Measurements from ENCODE around the gene B4GALNT2. TPM values are rescaled to one million over a fixed set of nuclear protein-coding genes. Genes with fewer than 3 reads are reported as not detected.

B4GALNT2 gene
- total and polyA plus RNA-seq, 2 of the 13 experiments (the other 11 are each of a cell fraction or from before 2014, with no cell fraction given): not detected

GRCh38 chr17:49110509-49110908 is 22.1 kb upstream of the B4GALNT2 start (continued):
- no peak for TF ChIP-seq SNRNP70 (IDR thresholded peaks at IDR 0.05; ENCODE audit: low read depth, low read length)
- TF ChIP-seq, protein P1, sequence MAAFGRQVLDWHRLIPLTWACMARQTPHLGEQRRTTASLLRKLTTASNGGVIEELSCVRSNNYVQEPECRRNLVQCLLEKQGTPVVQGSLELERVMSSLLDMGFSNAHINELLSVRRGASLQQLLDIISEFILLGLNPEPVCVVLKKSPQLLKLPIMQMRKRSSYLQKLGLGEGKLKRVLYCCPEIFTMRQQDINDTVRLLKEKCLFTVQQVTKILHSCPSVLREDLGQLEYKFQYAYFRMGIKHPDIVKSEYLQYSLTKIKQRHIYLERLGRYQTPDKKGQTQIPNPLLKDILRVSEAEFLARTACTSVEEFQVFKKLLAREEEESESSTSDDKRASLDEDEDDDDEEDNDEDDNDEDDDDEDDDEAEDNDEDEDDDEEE (CRISPR knock-in tag; IDR thresholded peaks at IDR 0.05): no peak
- TF ChIP-seq, protein P2, sequence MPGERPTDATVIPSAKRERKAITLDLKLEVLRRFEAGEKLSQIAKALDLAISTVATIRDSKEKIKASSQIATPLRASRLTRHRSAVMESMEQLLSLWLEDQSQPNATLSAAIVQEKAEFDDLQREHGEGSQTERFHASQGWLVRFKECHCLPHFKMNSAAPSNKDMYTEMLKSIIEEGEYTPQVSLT (CRISPR knock-in tag; IDR thresholded peaks at IDR 0.05; ENCODE audit: borderline replicate concordance, low read depth): no peak

- ATAC-seq: no peak
- in situ Hi-C loops (cut with HindIII; ENCODE audit: extremely low pct_ligation_motif_present, low pct_unique_long_range_greater_than_20kb) (no loop called here), intact Hi-C loops (cut with micrococcal nuclease; ENCODE audit: unreplicated experiment) (no loop called here)
- no peak overlapping the region for H3K4me2 ChIP-seq (ENCODE audit: low read depth, low read length)
- no peak overlapping the region for H3K4me3 ChIP-seq (replicated peaks in 1 of 3; ENCODE audit: insufficient read depth in 1 of 3, low read depth in 2 of 3, low read length in 3 of 3)
- no peak overlapping the region for H2AFZ ChIP-seq (ENCODE audit: low read length)
- H3K36me3 ChIP-seq (replicated peaks in 1 of 2; ENCODE audit: control insufficient read depth in 1 of 2, insufficient read depth in 2 of 2, low read length in 2 of 2): no peaks in the 10 kb centered on the region
- no peak for DNase-seq (ENCODE audit: low spot score)
- 59% methylated on average over 4 of the region's 4 CpGs for WGBS (ENCODE audit: low lambda C conversion rate)
- FAIRE-seq: no peak
- H3K9ac ChIP-seq (ENCODE audit: insufficient read depth, low read depth, low read length): no peak overlapping the region
- no peaks in the 10 kb centered on the region for H3K9me3 ChIP-seq (ENCODE audit: low read length)
- ChIA-PET CTCF (ENCODE audit: low intra/inter-chr PET ratio, low total read pairs) (no interaction called here), POLR2A (interaction anchor here (1.6 kb wide), 1 partner anchor 12 kb away, joined by 4 read pairs; no protein-coding TSS in a partner anchor)
- H3K27ac ChIP-seq (ENCODE audit: extremely low read length, insufficient read depth, low read length): no peak overlapping the region
- 0 out of 5 replicates have a peak, but pooled peaks cover 0 to 3% of the 10 kb centered on the region in 2 experiments for H3K27me3 ChIP-seq (ENCODE audit: control insufficient read depth in 1 of 2, insufficient read depth in 2 of 2, low read length in 2 of 2)
- H4K20me1 ChIP-seq (ENCODE audit: insufficient read depth, low read length): no peaks in the 10 kb centered on the region
- TF ChIP-seq ZFP37 (CRISPR knock-in tag; IDR thresholded peaks at IDR 0.05; ENCODE audit: borderline replicate concordance): no peak
- TF ChIP-seq GATAD2A (CRISPR knock-in tag; IDR thresholded peaks at IDR 0.05): peak; percentile 18; the same call in 1 of the 2 replicates
- peak in 1 of 2 experiments; percentile 84; a peak in 2 of 4 replicates for TF ChIP-seq ATF4 (CRISPR knock-in tag; IDR thresholded peaks at IDR 0.05)
- TF ChIP-seq ZNF777 (CRISPR knock-in tag; IDR thresholded peaks at IDR 0.05): no peak
- no peak for TF ChIP-seq MIER3 (CRISPR knock-in tag; IDR thresholded peaks at IDR 0.05; ENCODE audit: borderline replicate concordance)
- no peak for TF ChIP-seq CHD4 (IDR thresholded peaks at IDR 0.05; ENCODE audit: borderline replicate concordance, low read length)
- no peak for TF ChIP-seq ZNF788 (CRISPR knock-in tag; IDR thresholded peaks at IDR 0.05; ENCODE audit: borderline replicate concordance)
- TF ChIP-seq, protein P3, sequence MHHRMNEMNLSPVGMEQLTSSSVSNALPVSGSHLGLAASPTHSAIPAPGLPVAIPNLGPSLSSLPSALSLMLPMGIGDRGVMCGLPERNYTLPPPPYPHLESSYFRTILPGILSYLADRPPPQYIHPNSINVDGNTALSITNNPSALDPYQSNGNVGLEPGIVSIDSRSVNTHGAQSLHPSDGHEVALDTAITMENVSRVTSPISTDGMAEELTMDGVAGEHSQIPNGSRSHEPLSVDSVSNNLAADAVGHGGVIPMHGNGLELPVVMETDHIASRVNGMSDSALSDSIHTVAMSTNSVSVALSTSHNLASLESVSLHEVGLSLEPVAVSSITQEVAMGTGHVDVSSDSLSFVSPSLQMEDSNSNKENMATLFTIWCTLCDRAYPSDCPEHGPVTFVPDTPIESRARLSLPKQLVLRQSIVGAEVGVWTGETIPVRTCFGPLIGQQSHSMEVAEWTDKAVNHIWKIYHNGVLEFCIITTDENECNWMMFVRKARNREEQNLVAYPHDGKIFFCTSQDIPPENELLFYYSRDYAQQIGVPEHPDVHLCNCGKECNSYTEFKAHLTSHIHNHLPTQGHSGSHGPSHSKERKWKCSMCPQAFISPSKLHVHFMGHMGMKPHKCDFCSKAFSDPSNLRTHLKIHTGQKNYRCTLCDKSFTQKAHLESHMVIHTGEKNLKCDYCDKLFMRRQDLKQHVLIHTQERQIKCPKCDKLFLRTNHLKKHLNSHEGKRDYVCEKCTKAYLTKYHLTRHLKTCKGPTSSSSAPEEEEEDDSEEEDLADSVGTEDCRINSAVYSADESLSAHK (CRISPR knock-in tag; IDR thresholded peaks at IDR 0.05; ENCODE audit: borderline replicate concordance): no peak
- TF ChIP-seq ZSCAN30 (CRISPR knock-in tag; IDR thresholded peaks at IDR 0.05): no peak
- no peaks in the 10 kb centered on the region for H3K79me2 ChIP-seq (ENCODE audit: insufficient read depth, low read length)
- peaks cover 17% of the 10 kb centered on the region for H3K4me1 ChIP-seq (ENCODE audit: insufficient read depth, low read length)
- BruUV-seq (replicated peaks): no TSS peak
These were observed 20.6 kb upstream of the B4GALNT2 start for GRCh38 chr17:49111934-49112333.
